ENCODE results near the gene ANKRD2.

DNA sequence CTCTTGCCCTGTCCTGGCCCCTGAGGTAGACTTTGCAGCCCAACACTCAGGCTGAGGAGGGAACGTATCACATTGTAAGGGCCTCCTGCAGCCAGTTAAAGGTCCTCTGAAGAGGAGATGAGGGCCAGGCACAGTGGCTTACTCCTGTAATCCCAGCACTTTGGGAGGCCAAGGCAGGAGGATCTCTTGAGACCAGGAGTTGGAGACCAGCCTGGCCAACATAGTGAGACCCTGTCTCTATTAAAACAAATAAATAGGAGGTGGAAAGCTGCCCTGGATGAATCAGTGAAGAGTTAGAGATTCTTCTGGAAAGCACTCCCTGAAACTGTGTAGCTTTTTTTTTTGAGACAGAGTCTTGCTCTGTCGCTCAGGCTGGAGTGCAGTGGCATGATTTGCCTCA lies 14.6 kb downstream of the ANKRD2 start:
- TF ChIP-seq TAF1 (IDR thresholded peaks at IDR 0.05; ENCODE audit: borderline replicate concordance, low read depth, low read length) (no peak), POLR2AphosphoS5 (IDR thresholded peaks at IDR 0.05; ENCODE audit: low read depth, low read length) (no peak)

Data from GM12892 (cell line).